GM23338 (cell line): ENCODE results near the gene SPECC1L.

Experiments used
- CREB1 ChIP-seq: fragments of 250-450 bp; sonication (Bioruptor Pico); IDR thresholded peaks from 2 replicates; pipeline ENCODE4 v1.5.0; 2020; ENCODE audit warnings: low read depth, mild to moderate bottlenecking, moderate library complexity
- EZH2 ChIP-seq: fragments of 200-600 bp; sonication (generic); IDR thresholded peaks from one replicate; pipeline ENCODE4 v1.8.0; 2017; ENCODE audit warnings: antibody characterized with exemption, mild to moderate bottlenecking, low read depth; ENCODE audit not compliant: unreplicated experiment
- EZH2phosphoT487 ChIP-seq: fragments of 200-600 bp; sonication (generic); IDR thresholded peaks from one replicate; pipeline ENCODE4 v1.8.1; 2018; ENCODE audit warnings: antibody characterized with exemption; ENCODE audit not compliant: unreplicated experiment
- JUNB ChIP-seq: IDR thresholded peaks from one replicate; pipeline ENCODE4 v1.6.1; 2016; ENCODE audit warnings: antibody characterized with exemption; ENCODE audit not compliant: unreplicated experiment
- NANOG ChIP-seq: IDR thresholded peaks from 2 replicates; pipeline ENCODE4 v1.6.1; 2016; ENCODE audit warnings: antibody characterized with exemption, borderline replicate concordance
- POLR2AphosphoS5 ChIP-seq: IDR thresholded peaks from 2 replicates; pipeline ENCODE4 v1.6.1; 2016; ENCODE audit warnings: antibody characterized with exemption, low read depth
- STAT1 ChIP-seq: IDR thresholded peaks from one replicate; pipeline ENCODE4 v1.6.1; 2016; ENCODE audit warnings: antibody characterized with exemption; ENCODE audit not compliant: unreplicated experiment
- ZNF114 ChIP-seq: fragments of 250-450 bp; sonication (Bioruptor Pico); IDR thresholded peaks from 2 replicates; pipeline ENCODE4 v1.5.0; 2020; ENCODE audit warnings: mild to moderate bottlenecking, moderate library complexity
- TF ChIP-seq, protein P1 (sequence below), 2 experiments: fragments of 200-600 bp in 1 of 2; sonication (generic) in 1 of 2; conservative IDR thresholded peaks; 2 replicates each; pipeline versions ENCODE4 v1.5.1 to v1.6.1; 2016 to 2017; ENCODE audit warnings: antibody characterized with exemption in 2 of 2, low read depth in 2 of 2, mild to moderate bottlenecking in 2 of 2, moderate library complexity in 1 of 2
- TF ChIP-seq, protein P2 (sequence below): IDR thresholded peaks from one replicate; pipeline ENCODE4 v1.6.1; 2018; ENCODE audit warnings: antibody characterized with exemption; ENCODE audit not compliant: unreplicated experiment
- TF ChIP-seq, protein P3 (sequence below): IDR thresholded peaks from 2 replicates; pipeline ENCODE4 v1.6.1; 2016; ENCODE audit warnings: antibody characterized with exemption

DNA sequence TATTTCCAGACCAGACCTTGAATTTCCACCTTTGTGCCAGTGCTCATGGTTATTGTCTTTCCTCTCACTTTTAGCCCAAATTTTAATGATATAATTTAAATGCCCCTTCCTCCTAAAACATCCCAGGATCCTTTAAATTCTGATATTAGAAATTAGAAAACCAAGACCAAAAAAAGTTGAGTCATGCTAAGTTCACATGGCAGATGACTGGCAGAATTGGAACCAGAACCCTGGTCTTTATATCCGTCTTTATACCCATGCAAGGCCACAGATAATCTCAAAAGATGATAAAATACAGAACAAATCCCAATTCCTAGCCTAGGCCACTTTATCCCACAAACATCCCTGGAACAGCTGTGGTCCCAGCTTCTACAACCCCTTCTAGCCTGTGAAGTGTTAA lies 183.2 kb downstream of the SPECC1L start:
- TF ChIP-seq, protein P1, sequence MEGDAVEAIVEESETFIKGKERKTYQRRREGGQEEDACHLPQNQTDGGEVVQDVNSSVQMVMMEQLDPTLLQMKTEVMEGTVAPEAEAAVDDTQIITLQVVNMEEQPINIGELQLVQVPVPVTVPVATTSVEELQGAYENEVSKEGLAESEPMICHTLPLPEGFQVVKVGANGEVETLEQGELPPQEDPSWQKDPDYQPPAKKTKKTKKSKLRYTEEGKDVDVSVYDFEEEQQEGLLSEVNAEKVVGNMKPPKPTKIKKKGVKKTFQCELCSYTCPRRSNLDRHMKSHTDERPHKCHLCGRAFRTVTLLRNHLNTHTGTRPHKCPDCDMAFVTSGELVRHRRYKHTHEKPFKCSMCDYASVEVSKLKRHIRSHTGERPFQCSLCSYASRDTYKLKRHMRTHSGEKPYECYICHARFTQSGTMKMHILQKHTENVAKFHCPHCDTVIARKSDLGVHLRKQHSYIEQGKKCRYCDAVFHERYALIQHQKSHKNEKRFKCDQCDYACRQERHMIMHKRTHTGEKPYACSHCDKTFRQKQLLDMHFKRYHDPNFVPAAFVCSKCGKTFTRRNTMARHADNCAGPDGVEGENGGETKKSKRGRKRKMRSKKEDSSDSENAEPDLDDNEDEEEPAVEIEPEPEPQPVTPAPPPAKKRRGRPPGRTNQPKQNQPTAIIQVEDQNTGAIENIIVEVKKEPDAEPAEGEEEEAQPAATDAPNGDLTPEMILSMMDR (conservative IDR thresholded peaks at IDR 0.05; ENCODE audit: low read depth in 2 of 2) = no peak
- TF ChIP-seq, protein P2, sequence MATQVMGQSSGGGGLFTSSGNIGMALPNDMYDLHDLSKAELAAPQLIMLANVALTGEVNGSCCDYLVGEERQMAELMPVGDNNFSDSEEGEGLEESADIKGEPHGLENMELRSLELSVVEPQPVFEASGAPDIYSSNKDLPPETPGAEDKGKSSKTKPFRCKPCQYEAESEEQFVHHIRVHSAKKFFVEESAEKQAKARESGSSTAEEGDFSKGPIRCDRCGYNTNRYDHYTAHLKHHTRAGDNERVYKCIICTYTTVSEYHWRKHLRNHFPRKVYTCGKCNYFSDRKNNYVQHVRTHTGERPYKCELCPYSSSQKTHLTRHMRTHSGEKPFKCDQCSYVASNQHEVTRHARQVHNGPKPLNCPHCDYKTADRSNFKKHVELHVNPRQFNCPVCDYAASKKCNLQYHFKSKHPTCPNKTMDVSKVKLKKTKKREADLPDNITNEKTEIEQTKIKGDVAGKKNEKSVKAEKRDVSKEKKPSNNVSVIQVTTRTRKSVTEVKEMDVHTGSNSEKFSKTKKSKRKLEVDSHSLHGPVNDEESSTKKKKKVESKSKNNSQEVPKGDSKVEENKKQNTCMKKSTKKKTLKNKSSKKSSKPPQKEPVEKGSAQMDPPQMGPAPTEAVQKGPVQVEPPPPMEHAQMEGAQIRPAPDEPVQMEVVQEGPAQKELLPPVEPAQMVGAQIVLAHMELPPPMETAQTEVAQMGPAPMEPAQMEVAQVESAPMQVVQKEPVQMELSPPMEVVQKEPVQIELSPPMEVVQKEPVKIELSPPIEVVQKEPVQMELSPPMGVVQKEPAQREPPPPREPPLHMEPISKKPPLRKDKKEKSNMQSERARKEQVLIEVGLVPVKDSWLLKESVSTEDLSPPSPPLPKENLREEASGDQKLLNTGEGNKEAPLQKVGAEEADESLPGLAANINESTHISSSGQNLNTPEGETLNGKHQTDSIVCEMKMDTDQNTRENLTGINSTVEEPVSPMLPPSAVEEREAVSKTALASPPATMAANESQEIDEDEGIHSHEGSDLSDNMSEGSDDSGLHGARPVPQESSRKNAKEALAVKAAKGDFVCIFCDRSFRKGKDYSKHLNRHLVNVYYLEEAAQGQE = no peak
- TF ChIP-seq EZH2phosphoT487 (no peak), ZNF114 (CRISPR knock-in tag) (no peak), EZH2 (no peak), POLR2AphosphoS5 (no peak), NANOG (no peak), CREB1 (CRISPR knock-in tag) (no peak), JUNB (no peak), STAT1 (no peak)
- TF ChIP-seq, protein P3, sequence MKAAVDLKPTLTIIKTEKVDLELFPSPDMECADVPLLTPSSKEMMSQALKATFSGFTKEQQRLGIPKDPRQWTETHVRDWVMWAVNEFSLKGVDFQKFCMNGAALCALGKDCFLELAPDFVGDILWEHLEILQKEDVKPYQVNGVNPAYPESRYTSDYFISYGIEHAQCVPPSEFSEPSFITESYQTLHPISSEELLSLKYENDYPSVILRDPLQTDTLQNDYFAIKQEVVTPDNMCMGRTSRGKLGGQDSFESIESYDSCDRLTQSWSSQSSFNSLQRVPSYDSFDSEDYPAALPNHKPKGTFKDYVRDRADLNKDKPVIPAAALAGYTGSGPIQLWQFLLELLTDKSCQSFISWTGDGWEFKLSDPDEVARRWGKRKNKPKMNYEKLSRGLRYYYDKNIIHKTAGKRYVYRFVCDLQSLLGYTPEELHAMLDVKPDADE = no peak
